SK-N-SH (cell line): Measurements from ENCODE around the gene HK1. TPM values are rescaled to one million over a fixed set of nuclear protein-coding genes. Genes with fewer than 3 reads are reported as not detected.

Source experiments
- CTCF ChIA-PET: fragments of 300-600, 350-600 bp; formaldehyde crosslinking; extraction: SDS; loops from one replicate; lab custom pipeline; 2021; lab: Yijun Ruan, JAX
- POLR2A ChIA-PET: fragments of 350-600 bp; sonication (Branson Sonifier 250); formaldehyde crosslinking; extraction: SDS; loops from one replicate; lab custom pipeline; 2020; ENCODE audit warnings: antibody characterized with exemption, inconsistent platforms; lab: Yijun Ruan, JAX
- DNase-seq: peaks from one replicate; pipeline ENCODE4 v3.0.0; 2012
- H2AFZ ChIP-seq: fragments of 200-600 bp; sonication (generic); 2 replicates; pipeline ENCODE4 v1.8.1; 2016; ENCODE audit warnings: antibody characterized with exemption, mild to moderate bottlenecking, low read depth
- H3F3A ChIP-seq: fragments of 200-600 bp; sonication (generic); replicated peaks from 2 replicates; pipeline ENCODE3; 2016; ENCODE audit warnings: antibody characterized with exemption, mild to moderate bottlenecking; ENCODE audit not compliant: insufficient read depth
- H3K27ac ChIP-seq, 2 experiments: fragments of 200-500 bp in 1 of 2; fragments of 200-600 bp in 1 of 2; sonication (Bioruptor generic) in 1 of 2; sonication (generic), shearing (Covaris generic) in 1 of 2; 2 replicates each; pipeline versions ENCODE4 v1.5.1 to v1.6.1; 2014 to 2016; ENCODE audit warnings: low read depth in 2 of 2, inconsistent platforms in 1 of 2, low read length in 1 of 2, mild to moderate bottlenecking in 1 of 2, mixed read lengths in 1 of 2
- H3K27me3 ChIP-seq: fragments of 200-600 bp; sonication (generic), shearing (Covaris generic); 2 replicates; pipeline ENCODE4 v1.6.1; 2016; ENCODE audit warnings: mixed run types; ENCODE audit not compliant: insufficient read depth
- H3K36me3 ChIP-seq, 2 experiments: fragments of 200-500 bp in 1 of 2; fragments of 200-600 bp in 1 of 2; sonication (Bioruptor generic) in 1 of 2; sonication (generic) in 1 of 2; replicated peaks in 1 of 2; 2 replicates each; pipeline versions ENCODE3 to v1.5.1; 2014 to 2016; ENCODE audit warnings: low read length in 1 of 2, mild to moderate bottlenecking in 1 of 2; ENCODE audit not compliant: insufficient read depth in 2 of 2, control insufficient read depth in 1 of 2
- H3K4me1 ChIP-seq, 2 experiments: fragments of 200-500 bp in 1 of 2; fragments of 200-600 bp in 1 of 2; sonication (Bioruptor generic) in 1 of 2; sonication (generic), shearing (Covaris generic) in 1 of 2; 2 replicates each; pipeline versions ENCODE4 v1.5.1 to v1.6.1; 2014 to 2016; ENCODE audit warnings: low read depth in 1 of 2, low read length in 1 of 2, mixed run types in 1 of 2; ENCODE audit not compliant: insufficient read depth in 2 of 2, control insufficient read depth in 1 of 2
- H3K4me2 ChIP-seq: fragments of 200-600 bp; sonication (generic), shearing (Covaris generic); 2 replicates; pipeline ENCODE4 v1.6.1; 2017; ENCODE audit warnings: mixed run types
- H3K4me3 ChIP-seq, 2 experiments: fragments of 200-500 bp in 1 of 2; fragments of 200-600 bp in 1 of 2; sonication (Bioruptor generic) in 1 of 2; sonication (generic), shearing (Covaris generic) in 1 of 2; 2 replicates each; pipeline versions ENCODE4 v1.5.1 to v1.8.1; 2014 to 2016; ENCODE audit warnings: low read depth in 2 of 2, inconsistent platforms in 1 of 2, low read length in 1 of 2, mild to moderate bottlenecking in 1 of 2, mixed read lengths in 1 of 2, moderate library complexity in 1 of 2
- H3K79me2 ChIP-seq: fragments of 200-600 bp; sonication (generic); 2 replicates; pipeline ENCODE4 v1.8.1; 2017; ENCODE audit warnings: mild to moderate bottlenecking; ENCODE audit not compliant: insufficient read depth
- H3K9ac ChIP-seq: fragments of 200-600 bp; sonication (generic); 2 replicates; pipeline ENCODE4 v1.6.1; 2017; ENCODE audit warnings: mixed run types
- H3K9me2 ChIP-seq: fragments of 200-600 bp; sonication (generic); 2 replicates; pipeline ENCODE4 v1.6.1; 2017; ENCODE audit warnings: mixed run types
- H3K9me3 ChIP-seq: fragments of 200-600 bp; sonication (generic); 2 replicates; pipeline ENCODE4 v1.6.1; 2017; ENCODE audit warnings: mixed run types, mild to moderate bottlenecking, moderate library complexity
- H4K20me1 ChIP-seq: fragments of 200-600 bp; sonication (generic); 2 replicates; pipeline ENCODE4 v1.6.1; 2017; ENCODE audit warnings: mild to moderate bottlenecking, mixed run types; ENCODE audit not compliant: insufficient read depth
- CHD2 ChIP-seq: fragments of 150-350 bp; IDR thresholded peaks from 2 replicates; pipeline ENCODE4 v1.6.1; 2018; ENCODE audit warnings: low read length; ENCODE audit not compliant: partially characterized antibody
- ELF1 ChIP-seq: IDR thresholded peaks from 2 replicates; pipeline ENCODE4 v1.4.0; 2012
- FOSL2 ChIP-seq: IDR thresholded peaks from 2 replicates; pipeline ENCODE4 v1.4.0; 2012; ENCODE audit warnings: low read depth, mild to moderate bottlenecking, moderate library complexity, borderline replicate concordance
- GABPA ChIP-seq: IDR thresholded peaks from 2 replicates; pipeline ENCODE4 v1.4.0; 2012; ENCODE audit warnings: low read depth, mild to moderate bottlenecking
- GATA2 ChIP-seq: sonication (generic); formaldehyde crosslinking; IDR thresholded peaks from 2 replicates; pipeline ENCODE4 v1.5.0; 2020; ENCODE audit warnings: mild to moderate bottlenecking, missing genetic modification reagents
- MEF2A ChIP-seq: IDR thresholded peaks from 2 replicates; pipeline ENCODE4 v1.4.0; 2012; ENCODE audit warnings: low read depth, borderline replicate concordance
- NFIC ChIP-seq: IDR thresholded peaks from 2 replicates; pipeline ENCODE4 v1.4.0; 2012; ENCODE audit warnings: borderline replicate concordance
- NRF1 ChIP-seq: IDR thresholded peaks from 2 replicates; pipeline ENCODE4 v1.6.1; 2012; ENCODE audit warnings: low read depth, mild to moderate bottlenecking, low read length
- POLR2AphosphoS5 ChIP-seq: IDR thresholded peaks from 2 replicates; pipeline ENCODE4 v1.6.1; 2012; ENCODE audit warnings: low read depth, low read length
- RAD21 ChIP-seq: IDR thresholded peaks from 2 replicates; pipeline ENCODE4 v1.6.1; 2012; ENCODE audit warnings: mild to moderate bottlenecking, low read length
- RCOR1 ChIP-seq: fragments of 150-350 bp; IDR thresholded peaks from 2 replicates; pipeline ENCODE4 v1.6.1; 2017; ENCODE audit warnings: antibody characterized with exemption, low read length
- REST ChIP-seq: IDR thresholded peaks from 2 replicates; pipeline ENCODE4 v1.6.1; 2012; ENCODE audit warnings: mild to moderate bottlenecking, low read depth, low read length, moderate library complexity
- RFX5 ChIP-seq: IDR thresholded peaks from 2 replicates; pipeline ENCODE4 v1.6.1; 2012; ENCODE audit warnings: mild to moderate bottlenecking, improper control_type of control experiment, low read length
- RXRA ChIP-seq: IDR thresholded peaks from 2 replicates; pipeline ENCODE4 v1.4.0; 2012; ENCODE audit warnings: low read depth, mild to moderate bottlenecking, borderline replicate concordance
- SIN3A ChIP-seq: IDR thresholded peaks from 2 replicates; pipeline ENCODE4 v1.6.1; 2012; ENCODE audit warnings: low read depth, mild to moderate bottlenecking, low read length, moderate library complexity, borderline replicate concordance
- SMC3 ChIP-seq: IDR thresholded peaks from 2 replicates; pipeline ENCODE4 v1.6.1; 2012; ENCODE audit warnings: low read depth, low read length, improper control_type of control experiment
- TEAD4 ChIP-seq: IDR thresholded peaks from 2 replicates; pipeline ENCODE4 v1.4.0; 2012; ENCODE audit warnings: mild to moderate bottlenecking, borderline replicate concordance; ENCODE audit not compliant: insufficient read depth
- USF1 ChIP-seq: IDR thresholded peaks from 2 replicates; pipeline ENCODE4 v1.4.0; 2012; ENCODE audit warnings: low read depth, borderline replicate concordance
- YY1 ChIP-seq: IDR thresholded peaks from 2 replicates; pipeline ENCODE4 v1.4.0; 2012; ENCODE audit warnings: low read depth, mild to moderate bottlenecking
- WGBS: methylation state at CpG from one replicate; pipeline ENCODE4 v1.1.6; 2017; ENCODE audit warnings: low lambda C conversion rate; 5-methylcytosine and 5-hydroxymethylcytosine counted together
- polyA plus RNA-seq, 3 experiments: library from polyadenylated mRNA; depleted of rRNA; stranded (reverse); fragments of >200 nt; gene quantifications; 2 replicates each; pipeline ENCODE4 v1.2.3, GENCODE V29; 2012
- TF ChIP-seq, protein P1 (sequence below): IDR thresholded peaks from 2 replicates; pipeline ENCODE4; 2012
- TF ChIP-seq, protein P2 (sequence below): IDR thresholded peaks from 2 replicates; pipeline ENCODE4 v1.4.0; 2012; ENCODE audit warnings: low read depth

Gene HK1
- polyA plus RNA-seq, 1 of the 3 experiments (the other 2 are of a cell fraction), result 38.7 TPM

GRCh38 chr10:69279110-69279509 lies 814 bp downstream of the HK1 start:
- no peak for DNase-seq
- Histone ChIP-seq H3K27me3 (no peaks in the 10 kb centered on the region), H3K27ac (no peak overlapping the region), H3K4me1 (no peaks in the 10 kb centered on the region), H3K36me3 (no peaks in the 10 kb centered on the region), H3K9me3 (no peaks in the 10 kb centered on the region), H3K4me3 (no peak overlapping the region), H3K79me2 (no peaks in the 10 kb centered on the region), H4K20me1 (no peaks in the 10 kb centered on the region), H3K9me2 (no peaks in the 10 kb centered on the region), H3K4me2 (no peak overlapping the region), H3K9ac (no peak overlapping the region), H2AFZ (no peak overlapping the region), H3F3A (no peaks in the 10 kb centered on the region)
- TF ChIP-seq RXRA, result no peak
- TF ChIP-seq GABPA, result no peak
- TF ChIP-seq NRF1, result no peak
- TF ChIP-seq RAD21, result no peak
- TF ChIP-seq, protein P1, sequence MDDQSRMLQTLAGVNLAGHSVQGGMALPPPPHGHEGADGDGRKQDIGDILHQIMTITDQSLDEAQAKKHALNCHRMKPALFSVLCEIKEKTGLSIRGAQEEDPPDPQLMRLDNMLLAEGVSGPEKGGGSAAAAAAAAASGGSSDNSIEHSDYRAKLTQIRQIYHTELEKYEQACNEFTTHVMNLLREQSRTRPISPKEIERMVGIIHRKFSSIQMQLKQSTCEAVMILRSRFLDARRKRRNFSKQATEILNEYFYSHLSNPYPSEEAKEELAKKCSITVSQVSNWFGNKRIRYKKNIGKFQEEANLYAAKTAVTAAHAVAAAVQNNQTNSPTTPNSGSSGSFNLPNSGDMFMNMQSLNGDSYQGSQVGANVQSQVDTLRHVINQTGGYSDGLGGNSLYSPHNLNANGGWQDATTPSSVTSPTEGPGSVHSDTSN, result no peak
- no peak for TF ChIP-seq YY1
- no peak for TF ChIP-seq MEF2A
- no peak for TF ChIP-seq CHD2
- TF ChIP-seq USF1, result no peak
- TF ChIP-seq SIN3A, result no peak
- no peak for TF ChIP-seq POLR2AphosphoS5
- TF ChIP-seq SMC3, result no peak
- TF ChIP-seq GATA2 (CRISPR knock-in tag), result no peak
- TF ChIP-seq TEAD4, result no peak
- TF ChIP-seq NFIC, result no peak
- POLR2A ChIA-PET, result no interaction called here
- WGBS, result 62% methylated on average over 2 of the region's 2 CpGs
- CTCF ChIA-PET, result no interaction called here

DNA sequence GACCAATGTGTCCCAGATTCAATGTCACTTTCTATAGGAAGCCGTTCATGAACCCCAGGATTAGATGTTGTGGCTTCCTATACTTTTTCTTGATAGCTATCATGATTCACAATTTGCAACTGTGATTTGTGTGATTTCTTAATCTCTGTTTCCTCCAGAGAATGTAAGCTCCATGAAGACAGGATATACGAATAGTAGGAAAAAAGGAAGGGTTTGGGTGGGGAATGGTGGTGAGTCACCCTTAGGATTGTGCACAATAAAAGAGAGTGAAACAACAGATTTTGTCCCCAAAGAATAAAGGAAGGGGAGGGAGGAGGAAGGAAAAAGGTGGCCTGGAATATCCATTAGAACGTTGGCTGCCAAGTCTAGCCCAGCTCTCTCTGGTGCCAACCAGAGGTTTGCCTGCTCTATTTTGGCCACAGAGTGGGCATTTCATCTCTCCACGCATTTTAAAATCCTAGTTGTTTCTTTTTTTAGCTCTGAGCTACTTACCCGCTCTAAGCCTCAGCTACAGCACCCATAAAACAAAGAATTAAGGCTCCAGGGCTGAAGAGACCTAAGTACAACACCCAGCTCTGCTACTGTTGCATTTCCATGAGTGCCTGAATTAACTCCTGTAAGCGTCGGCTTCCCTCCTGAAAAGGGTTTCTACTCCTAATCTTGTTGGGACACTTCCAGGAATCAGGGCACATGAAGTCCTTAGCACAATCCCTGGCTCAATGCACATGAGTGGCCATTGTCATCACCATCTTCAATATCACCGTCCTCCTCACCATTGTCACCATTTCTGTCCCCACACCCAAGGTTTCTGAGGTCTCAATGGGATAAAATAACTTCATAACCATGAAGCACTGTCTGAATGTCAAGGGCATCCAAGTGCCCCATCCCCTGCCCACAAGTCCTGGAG lies 3.5 kb downstream of the HK1 start:
- Histone ChIP-seq H3K9me2 (no peaks in the 10 kb centered on the region), H3K27me3 (no peaks in the 10 kb centered on the region; the same call in 1 of the 2 replicates), H3K9ac (no peak overlapping the region), H3F3A (no peaks in the 10 kb centered on the region), H3K36me3 (no peaks in the 10 kb centered on the region), H3K4me3 (no peak overlapping the region), H4K20me1 (no peaks in the 10 kb centered on the region), H2AFZ (no peak overlapping the region), H3K9me3 (no peaks in the 10 kb centered on the region), H3K27ac (no peak overlapping the region), H3K4me1 (no peaks in the 10 kb centered on the region), H3K4me2 (no peak overlapping the region), H3K79me2 (no peaks in the 10 kb centered on the region)
- CTCF ChIA-PET, result no interaction called here
- POLR2A ChIA-PET, result no interaction called here
- DNase-seq, result no peak
- 76% methylated on average over 8 of the region's 8 CpGs for WGBS
- TF ChIP-seq, protein P2, sequence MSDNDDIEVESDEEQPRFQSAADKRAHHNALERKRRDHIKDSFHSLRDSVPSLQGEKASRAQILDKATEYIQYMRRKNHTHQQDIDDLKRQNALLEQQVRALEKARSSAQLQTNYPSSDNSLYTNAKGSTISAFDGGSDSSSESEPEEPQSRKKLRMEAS, result no peak
- TF ChIP-seq USF1, result no peak
- no peak for TF ChIP-seq ELF1
- no peak for TF ChIP-seq TEAD4
- TF ChIP-seq REST, result no peak
- TF ChIP-seq FOSL2, result no peak
- no peak for TF ChIP-seq GABPA
- no peak for TF ChIP-seq SIN3A
- no peak for TF ChIP-seq POLR2AphosphoS5
- TF ChIP-seq RFX5, result no peak
- no peak for TF ChIP-seq RCOR1
